Gastrocnemius medialis (tissue), 4 donors: ENCODE results near the gene AKAP6. TPM values are rescaled to one million over a fixed set of nuclear protein-coding genes. Genes with fewer than 3 reads are reported as not detected.

ENCODE experiments used
- ATAC-seq, 2 donors: fragments of 150-250 bp; one replicate each; pipeline ENCODE4 v1.9.1; 2016
- DNase-seq, 2 donors: peaks; one replicate each; pipeline ENCODE4 v3.0.0-alpha.2; 2019
- H3K27ac ChIP-seq, 4 donors: fragments of 200-600 bp; sonication (generic); 1 replicate in 1 of 4; 2 replicates in 3 of 4; pipeline ENCODE4 v1.5.1; 2016 to 2018; ENCODE audit warnings: mild to moderate bottlenecking in 2 of 4, moderate library complexity in 1 of 4
- H3K27me3 ChIP-seq, 3 donors: fragments of 200-600 bp; sonication (generic) in 2 of 3; 1 replicate in 1 of 3; 2 replicates in 2 of 3; pipeline versions ENCODE4 v1.5.1 to v1.6.0; 2016 to 2019; ENCODE audit warnings: mild to moderate bottlenecking in 1 of 3, moderate library complexity in 1 of 3
- H3K36me3 ChIP-seq, 2 donors: fragments of 200-600 bp; sonication (generic) in 1 of 2; one replicate each; pipeline ENCODE4 v1.5.1; 2017 to 2018
- H3K4me1 ChIP-seq, 2 donors: fragments of 200-600 bp; sonication (generic) in 1 of 2; one replicate each; pipeline ENCODE4 v1.5.1; 2016 to 2017; ENCODE audit warnings: mild to moderate bottlenecking in 2 of 2
- H3K4me3 ChIP-seq, 4 donors: fragments of 200-600 bp; sonication (generic) in 3 of 4; 1 replicate in 1 of 4; 2 replicates in 3 of 4; pipeline ENCODE4 v1.5.1; 2016 to 2019; ENCODE audit warnings: mild to moderate bottlenecking in 2 of 4
- H3K9me3 ChIP-seq, 3 donors: fragments of 200-600 bp; sonication (generic) in 2 of 3; 1 replicate in 1 of 3; 2 replicates in 2 of 3; pipeline ENCODE4 v1.5.1; 2016 to 2019
- POLR2A ChIP-seq, 2 donors: fragments of 450-650 bp; IDR thresholded peaks; one replicate each; pipeline ENCODE4 v1.6.1; 2017; ENCODE audit warnings: antibody characterized with exemption in 2 of 2, mild to moderate bottlenecking in 2 of 2, moderate library complexity in 2 of 2
- in situ Hi-C, 4 donors: fragments of 200-750 bp; cut with MboI; loops; one replicate each; pipeline versions ENCODE4 v1.15.0 to v1.8.0; 2017; ENCODE audit warnings: low sequenced_read_pairs in 4 of 4
- intact Hi-C: fragments of 100-400 bp; cut with DNase I; formaldehyde crosslinking; loops from one replicate; pipeline ENCODE4 v1.15.1; 2023; ENCODE audit warnings: low total_unique reads
- total RNA-seq, 4 donors: library from RNA; depleted of rRNA; stranded (reverse); fragments of >200 nt; gene quantifications; one replicate each; pipeline versions ENCODE4 v1.1.0 to v1.2.3, GENCODE V29; 2016
- TF ChIP-seq, protein P1 (sequence below), 5 experiments: fragments of 450-650 bp in 3 of 5; fragments of 200-600 bp in 2 of 5; sonication (generic) in 2 of 5; IDR thresholded peaks in 4 of 5; conservative IDR thresholded peaks in 1 of 5; 1 replicate in 4 of 5; 2 replicates in 1 of 5; pipeline ENCODE4 v1.5.1; 2016 to 2019; ENCODE audit warnings: antibody characterized with exemption in 5 of 5, mild to moderate bottlenecking in 3 of 5, moderate library complexity in 3 of 5

AKAP6 gene
- total RNA-seq, 4 donors from 2014 or later = 23.2 to 59.2 (median 32.1) TPM

DNA sequence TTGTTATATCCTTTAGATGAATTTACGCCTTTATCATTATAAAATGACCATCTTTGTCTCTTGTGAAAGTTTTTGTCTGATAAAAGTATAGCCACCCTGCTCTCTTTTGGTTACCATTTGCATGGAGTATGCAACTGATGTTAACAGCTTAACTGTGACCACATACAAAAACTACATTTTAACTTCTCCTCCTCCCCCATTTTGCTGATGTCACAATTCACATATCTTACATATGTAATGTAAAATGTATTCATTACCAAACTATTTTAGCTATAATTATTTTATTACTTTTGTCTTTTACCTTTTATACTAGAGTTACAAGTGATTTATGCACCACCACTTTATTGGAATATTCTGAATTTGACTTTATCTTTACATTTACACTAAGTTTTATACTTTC, 425.1 kb downstream of the AKAP6 start:
- Histone ChIP-seq H3K9me3 (no peaks in the 10 kb centered on the region), H3K4me3 (no peak overlapping the region), H3K27ac (no peak overlapping the region), H3K36me3 (peaks cover 0 to 15% of the 10 kb centered on the region in 2 donors), H3K4me1 (no peaks in the 10 kb centered on the region), H3K27me3 (no peaks in the 10 kb centered on the region)
- TF ChIP-seq POLR2A (IDR thresholded peaks at IDR 0.05) = no peak
- TF ChIP-seq, protein P1, sequence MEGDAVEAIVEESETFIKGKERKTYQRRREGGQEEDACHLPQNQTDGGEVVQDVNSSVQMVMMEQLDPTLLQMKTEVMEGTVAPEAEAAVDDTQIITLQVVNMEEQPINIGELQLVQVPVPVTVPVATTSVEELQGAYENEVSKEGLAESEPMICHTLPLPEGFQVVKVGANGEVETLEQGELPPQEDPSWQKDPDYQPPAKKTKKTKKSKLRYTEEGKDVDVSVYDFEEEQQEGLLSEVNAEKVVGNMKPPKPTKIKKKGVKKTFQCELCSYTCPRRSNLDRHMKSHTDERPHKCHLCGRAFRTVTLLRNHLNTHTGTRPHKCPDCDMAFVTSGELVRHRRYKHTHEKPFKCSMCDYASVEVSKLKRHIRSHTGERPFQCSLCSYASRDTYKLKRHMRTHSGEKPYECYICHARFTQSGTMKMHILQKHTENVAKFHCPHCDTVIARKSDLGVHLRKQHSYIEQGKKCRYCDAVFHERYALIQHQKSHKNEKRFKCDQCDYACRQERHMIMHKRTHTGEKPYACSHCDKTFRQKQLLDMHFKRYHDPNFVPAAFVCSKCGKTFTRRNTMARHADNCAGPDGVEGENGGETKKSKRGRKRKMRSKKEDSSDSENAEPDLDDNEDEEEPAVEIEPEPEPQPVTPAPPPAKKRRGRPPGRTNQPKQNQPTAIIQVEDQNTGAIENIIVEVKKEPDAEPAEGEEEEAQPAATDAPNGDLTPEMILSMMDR (IDR thresholded peaks at IDR 0.05 in 4 of 5, conservative IDR thresholded peaks at IDR 0.05 in 1 of 5) = no peak
- DNase-seq (no peak), ATAC-seq (no peak)
- intact Hi-C loops = no loop called here
- in situ Hi-C loops = no loop called here

DNA sequence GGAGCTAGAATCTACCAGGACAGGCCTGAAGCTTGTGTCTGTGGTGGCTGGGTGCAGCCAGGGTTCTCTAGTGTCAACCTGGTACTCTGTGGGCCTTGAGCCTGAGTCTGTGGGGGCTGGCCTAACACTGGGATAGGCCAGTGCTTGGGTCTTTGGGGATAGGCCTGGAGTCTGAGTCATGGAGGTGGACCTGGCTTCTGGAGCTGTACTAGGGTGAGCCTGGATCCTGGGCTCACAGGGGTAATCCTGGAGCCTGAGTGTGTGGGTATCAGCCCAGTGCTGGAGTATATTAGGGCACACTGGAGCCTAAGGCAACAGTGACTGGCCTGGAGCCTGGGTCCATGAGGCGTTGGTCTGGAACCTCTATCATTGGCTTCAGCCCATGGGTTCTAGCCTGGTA, 427.1 kb downstream of the AKAP6 start:
- intact Hi-C loops = no loop called here
- Histone ChIP-seq H3K4me3 (no peak overlapping the region), H3K9me3 (no peaks in the 10 kb centered on the region), H3K36me3 (peaks cover 0 to 15% of the 10 kb centered on the region in 2 donors), H3K27me3 (no peaks in the 10 kb centered on the region), H3K4me1 (no peaks in the 10 kb centered on the region), H3K27ac (no peak overlapping the region)
- in situ Hi-C loops = no loop called here
- ATAC-seq = no peak
- TF ChIP-seq, protein P1 (IDR thresholded peaks at IDR 0.05 in 4 of 5, conservative IDR thresholded peaks at IDR 0.05 in 1 of 5) = no peak
- no peak for DNase-seq

DNA sequence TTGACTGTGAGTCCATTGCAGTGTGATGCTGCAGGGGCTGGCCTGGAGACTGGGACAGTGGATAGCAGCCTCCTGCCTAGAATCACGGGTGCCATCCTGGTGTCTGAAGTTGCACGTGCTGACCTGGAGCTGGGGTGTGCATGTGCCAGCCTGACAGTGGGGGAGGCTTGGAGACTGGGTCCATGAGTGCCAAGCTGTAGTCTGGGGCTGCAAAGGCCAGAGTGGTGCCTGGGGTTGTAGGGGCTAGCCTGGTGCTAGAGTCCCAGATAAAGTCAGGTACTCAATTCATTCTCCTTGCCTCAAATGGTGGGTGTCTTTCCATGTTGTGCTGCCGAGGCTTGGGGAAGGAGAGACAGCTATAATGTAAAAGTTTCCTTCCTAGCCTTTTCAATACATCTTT, 427.7 kb downstream of the AKAP6 start:
- peaks cover 0 to 15% of the 10 kb centered on the region in 2 donors for H3K36me3 ChIP-seq
- in situ Hi-C loops = no loop called here
- no peak overlapping the region for H3K4me3 ChIP-seq
- TF ChIP-seq POLR2A (IDR thresholded peaks at IDR 0.05) = no peak
- DNase-seq (no peak), ATAC-seq (no peak)
- no peaks in the 10 kb centered on the region for H3K4me1 ChIP-seq
- intact Hi-C loops = no loop called here
- no peaks in the 10 kb centered on the region for H3K9me3 ChIP-seq
- no peak overlapping the region for H3K27ac ChIP-seq
- H3K27me3 ChIP-seq = no peaks in the 10 kb centered on the region

- intact Hi-C loops = no loop called here
- TF ChIP-seq, protein P1 (IDR thresholded peaks at IDR 0.05 in 4 of 5, conservative IDR thresholded peaks at IDR 0.05 in 1 of 5) = no peak
- no peak for TF ChIP-seq POLR2A (IDR thresholded peaks at IDR 0.05)
- Histone ChIP-seq H3K4me3 (no peak overlapping the region), H3K27me3 (no peaks in the 10 kb centered on the region), H3K27ac (no peak overlapping the region), H3K4me1 (no peaks in the 10 kb centered on the region), H3K9me3 (no peaks in the 10 kb centered on the region), H3K36me3 (peaks cover 0 to 11% of the 10 kb centered on the region in 2 donors)
- in situ Hi-C loops = no loop called here
- ATAC-seq (no peak), DNase-seq (no peak)
Observed at GRCh38 chr14:32757568-32757967, 428.5 kb downstream of the AKAP6 start.

GRCh38 chr14:32761381-32761968, 432.4 kb downstream of the AKAP6 start:
- in situ Hi-C loops (no loop called here), intact Hi-C loops (no loop called here)
- Histone ChIP-seq H3K4me1 (no peaks in the 10 kb centered on the region), H3K36me3 (no peaks in the 10 kb centered on the region), H3K9me3 (no peaks in the 10 kb centered on the region), H3K27me3 (no peaks in the 10 kb centered on the region), H3K27ac (no peak overlapping the region), H3K4me3 (no peak overlapping the region)
- TF ChIP-seq POLR2A (IDR thresholded peaks at IDR 0.05) = no peak
- TF ChIP-seq, protein P1 (IDR thresholded peaks at IDR 0.05 in 4 of 5, conservative IDR thresholded peaks at IDR 0.05 in 1 of 5) = no peak
- ATAC-seq (no peak), DNase-seq (no peak)
